Measurements from ENCODE around the gene HES6.

HES6 gene

DNA sequence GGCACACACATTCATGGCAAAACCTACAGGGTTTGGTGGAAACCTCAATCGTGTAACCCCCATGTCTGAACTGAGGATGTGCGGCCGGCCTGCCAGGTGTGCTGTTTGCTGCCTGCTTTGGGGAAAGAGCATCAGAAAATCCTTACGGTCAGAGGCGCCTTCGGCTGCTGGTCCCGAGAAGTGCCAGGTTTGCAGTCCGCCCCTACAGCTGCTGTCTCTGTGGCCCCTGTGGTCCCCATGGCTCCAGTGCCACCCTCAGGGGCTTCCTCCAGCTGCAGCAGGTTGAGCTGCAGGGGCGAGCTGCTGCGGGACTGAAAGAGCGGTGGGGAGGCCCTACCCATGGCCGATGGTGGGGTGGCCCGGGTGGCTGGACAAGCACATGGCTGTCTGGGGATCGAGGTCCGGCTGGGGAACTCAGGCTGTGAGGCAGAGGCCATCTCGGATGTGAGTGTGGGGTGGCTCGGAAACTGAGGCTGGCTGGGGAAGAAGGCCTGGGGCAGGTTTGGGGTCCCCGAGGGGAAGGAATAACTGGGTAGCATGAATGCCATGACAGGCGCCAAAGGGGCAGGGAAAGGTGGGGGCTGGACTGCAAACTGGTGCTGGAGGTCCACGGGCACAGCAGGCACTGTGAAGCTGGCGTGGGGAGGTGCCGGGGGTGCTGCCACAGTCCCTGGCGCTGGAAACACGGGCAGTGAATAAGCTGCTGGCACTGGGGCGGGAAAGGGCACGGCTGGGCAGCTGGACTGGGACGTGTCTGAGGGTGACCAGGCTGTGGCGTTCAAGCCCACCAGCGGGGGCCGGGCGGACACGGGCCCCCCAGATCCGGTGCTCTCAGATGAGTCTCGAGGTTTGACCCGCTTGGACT lies 13.2 kb upstream of the HES6 start:
- DNase-seq, result no peak

DNA sequence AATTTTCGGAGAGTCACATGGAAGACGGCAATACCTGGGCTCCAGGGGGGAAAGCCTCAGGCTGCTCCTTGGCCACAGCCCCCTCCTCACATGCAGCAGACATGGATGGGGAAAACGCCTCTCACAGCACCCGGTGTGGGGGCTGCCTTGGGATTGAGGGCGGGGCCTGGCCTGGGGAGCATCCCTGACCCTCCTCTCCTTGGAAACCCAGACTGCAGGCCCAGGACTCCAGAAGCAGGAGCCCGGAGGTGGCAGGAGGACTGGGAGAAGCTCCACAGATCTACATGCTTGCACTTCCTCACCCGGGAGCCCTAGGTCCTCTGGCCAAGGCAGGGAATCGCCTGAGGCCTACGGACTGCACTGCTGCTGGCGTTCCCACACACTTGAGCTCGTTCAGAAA lies 12.1 kb upstream of the HES6 start:
- DNase-seq, result no peak

DNA sequence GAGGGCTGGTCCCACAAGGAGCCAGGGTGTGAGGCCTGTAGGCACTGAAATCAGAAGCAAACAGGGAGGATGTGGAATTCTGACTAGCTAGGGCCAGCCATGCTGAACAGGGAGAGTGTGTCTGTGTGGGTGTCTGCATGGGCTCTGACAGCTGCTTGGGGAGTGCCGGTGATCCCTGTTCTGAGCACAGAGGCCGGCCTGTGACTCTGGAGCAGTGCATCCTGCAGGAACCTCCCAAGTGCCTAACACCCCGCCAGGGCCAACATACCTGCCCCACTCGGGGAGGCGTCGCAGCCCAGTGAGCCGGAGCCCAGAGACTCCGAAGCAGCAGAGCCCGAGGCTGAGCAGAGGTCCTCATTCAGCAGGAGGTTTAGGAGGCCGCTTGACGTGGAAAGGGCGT lies 11.5 kb upstream of the HES6 start:
- DNase-seq, result no peak

DNA sequence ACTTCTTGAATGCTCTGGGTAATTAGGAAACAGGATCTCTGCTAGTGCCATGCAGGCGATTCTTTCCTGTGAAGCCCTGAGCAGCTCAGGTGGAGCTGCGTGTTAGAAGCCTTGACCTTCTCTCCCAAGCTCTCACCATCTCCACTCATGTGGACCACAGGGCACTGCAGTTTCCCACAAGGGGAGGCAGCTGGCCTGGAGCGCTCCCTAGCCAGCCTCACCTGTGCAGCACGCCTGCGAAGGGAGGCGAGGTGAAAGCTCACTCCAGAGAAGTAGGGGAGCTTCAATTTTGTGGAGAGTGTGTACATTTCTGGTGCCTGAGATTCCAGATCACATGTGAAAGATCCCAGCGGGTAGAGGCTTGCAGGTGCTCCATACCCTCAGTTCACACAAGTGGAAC lies 11.1 kb upstream of the HES6 start:
- DNase-seq, result no peak

DNA sequence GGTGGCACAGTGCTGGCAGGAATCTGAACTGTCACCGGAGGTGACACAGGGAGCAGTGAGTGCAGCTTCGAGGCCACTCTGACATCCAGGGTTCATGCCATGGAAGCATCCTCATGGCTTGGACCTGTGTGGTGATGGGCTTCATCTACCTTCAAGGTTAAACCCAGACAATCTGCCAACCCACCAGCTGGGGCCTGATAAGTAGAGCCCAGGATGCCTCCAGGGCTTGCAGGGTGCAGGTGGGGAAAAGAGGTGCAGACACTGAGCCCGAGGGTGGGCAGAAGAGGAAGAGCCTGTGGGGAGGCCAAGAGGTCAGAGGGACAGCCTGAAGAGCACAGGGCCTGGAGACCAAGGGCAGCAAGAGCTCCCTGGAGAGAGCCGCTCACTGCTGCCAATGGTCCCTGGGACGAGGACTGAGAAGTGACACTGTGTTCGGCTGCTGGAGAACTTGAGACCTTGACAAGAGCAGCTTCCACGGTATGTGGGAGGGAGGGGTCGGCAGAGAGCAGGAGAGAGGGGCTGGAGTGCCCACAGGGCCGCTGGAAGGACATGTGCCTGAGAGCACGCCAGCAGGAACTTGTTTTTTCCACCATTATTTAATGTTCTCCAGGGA lies 8.1 kb upstream of the HES6 start:
- no peak for DNase-seq

DNA sequence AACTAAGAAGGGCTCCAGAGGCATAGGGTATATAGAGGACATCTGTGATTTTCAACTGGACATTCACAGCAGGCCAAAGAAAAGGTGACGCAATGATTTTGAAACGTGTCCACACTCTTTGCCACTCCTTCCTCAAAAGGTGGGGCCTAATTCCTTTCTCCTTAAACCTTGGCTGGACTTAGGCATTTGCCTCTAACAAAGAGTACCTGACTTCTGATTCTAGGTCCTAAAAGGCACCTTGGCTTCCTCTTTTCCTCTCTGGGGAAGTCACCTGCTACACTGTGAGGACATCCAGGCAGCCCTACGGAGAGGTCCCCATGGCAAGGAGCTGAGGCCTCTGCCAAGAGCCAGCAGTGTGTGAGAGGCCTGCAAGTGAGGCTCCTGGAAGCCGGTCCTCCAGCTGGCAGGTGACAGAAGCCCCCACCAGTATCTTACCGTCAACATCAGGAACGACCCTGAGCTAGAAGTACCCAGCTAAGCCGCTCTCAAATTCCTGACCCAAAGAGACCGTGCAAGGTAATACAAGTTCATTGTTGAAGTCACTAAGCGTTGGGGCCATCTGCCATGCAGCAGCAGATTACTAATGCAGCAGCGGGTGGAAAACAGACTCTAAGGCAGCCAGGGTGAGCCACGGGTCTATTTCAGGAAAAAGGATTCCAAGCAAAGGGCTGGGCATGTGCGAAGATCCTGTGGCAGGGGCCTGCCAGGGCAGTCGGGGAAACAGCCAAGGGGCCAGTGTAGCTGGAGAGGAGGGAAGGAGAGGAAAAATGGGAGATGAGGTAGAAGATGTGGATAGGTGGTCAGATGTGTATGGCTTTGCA lies 7.4 kb upstream of the HES6 start:
- no peak for DNase-seq

DNA sequence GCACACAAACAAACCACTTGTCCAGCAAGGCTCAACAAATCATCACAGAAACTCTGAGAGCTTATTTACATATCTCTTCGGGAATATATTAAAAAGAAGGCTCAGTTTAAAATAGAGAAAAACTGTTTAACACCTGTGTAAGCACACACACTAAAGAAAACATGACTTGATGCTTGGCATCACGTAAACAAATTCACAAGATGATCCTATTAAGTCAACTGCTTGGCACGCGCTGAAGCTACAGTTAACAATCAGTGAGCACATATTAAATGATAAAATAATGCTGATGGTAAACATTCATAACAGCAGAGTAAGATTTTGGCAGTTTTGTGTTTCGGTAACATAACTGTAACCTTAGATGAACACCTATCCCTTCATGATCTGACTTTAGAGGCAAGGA lies 4.3 kb upstream of the HES6 start:
- no peak for DNase-seq

DNA sequence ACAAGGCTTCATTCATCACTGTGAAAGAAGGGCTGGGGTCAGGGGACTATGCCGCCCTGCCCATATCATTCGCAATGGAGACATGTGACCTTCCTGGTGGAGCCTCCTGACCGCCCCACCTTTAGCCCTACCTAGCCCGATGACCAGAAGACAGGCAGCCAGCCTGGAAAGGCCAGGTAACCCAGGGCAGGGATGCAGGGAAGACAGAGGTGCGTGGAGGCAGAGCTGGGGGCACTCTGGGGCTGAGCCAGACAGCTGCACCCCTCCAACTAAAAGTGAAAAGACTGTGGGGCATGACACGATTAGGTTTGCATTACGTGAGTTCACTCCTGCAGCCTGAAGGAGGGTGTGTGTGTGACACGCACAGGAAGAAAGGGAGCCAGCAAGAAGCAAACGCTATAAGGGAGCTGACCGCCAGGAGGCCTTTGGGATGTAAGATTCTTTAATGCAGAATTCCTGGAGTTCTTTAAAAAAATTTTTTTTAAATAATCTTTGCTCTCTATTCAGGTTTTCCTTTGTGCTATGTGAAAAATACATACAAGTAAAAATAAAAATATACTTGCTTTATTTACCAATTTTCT lies 3.7 kb upstream of the HES6 start:
- no peak for DNase-seq

DNA sequence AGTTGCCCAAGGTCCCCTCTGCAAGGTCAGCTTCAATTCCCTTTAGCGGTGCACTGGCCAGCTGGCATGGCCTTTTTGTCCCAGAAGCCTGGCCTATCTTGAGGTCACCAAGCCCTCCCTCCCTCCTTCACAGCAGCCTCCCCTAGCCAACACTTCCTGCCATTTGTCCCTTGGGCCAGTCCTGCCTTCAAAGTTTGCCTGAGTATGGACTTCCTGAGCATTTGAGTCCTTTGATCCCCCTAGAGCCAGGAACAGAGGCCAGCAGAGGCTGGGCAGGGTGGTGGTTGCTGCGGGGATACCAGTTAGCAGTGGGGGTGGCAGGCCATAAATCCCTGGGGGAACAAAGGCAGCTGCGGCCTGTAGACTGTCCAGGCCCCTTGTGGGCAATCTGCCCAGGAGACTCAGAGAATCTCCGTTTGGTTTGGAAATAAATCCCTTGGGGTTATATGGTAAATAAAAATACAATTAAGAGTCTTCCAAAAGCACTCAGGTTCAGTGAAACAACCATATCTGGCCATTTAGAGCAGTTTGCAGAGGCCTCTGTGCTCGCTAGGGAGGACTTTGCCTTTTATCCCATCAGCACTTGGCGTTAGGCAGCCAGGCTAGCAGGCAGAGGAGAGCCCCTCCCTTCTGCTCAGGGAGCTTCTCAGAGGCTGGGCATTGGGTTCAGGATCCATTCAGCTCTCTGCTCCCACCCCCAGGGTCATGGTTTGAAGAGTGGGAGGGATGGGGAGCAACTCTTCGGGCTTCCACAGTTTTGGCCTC lies 3.1 kb upstream of the HES6 start:
- DNase-seq, result no peak

DNA sequence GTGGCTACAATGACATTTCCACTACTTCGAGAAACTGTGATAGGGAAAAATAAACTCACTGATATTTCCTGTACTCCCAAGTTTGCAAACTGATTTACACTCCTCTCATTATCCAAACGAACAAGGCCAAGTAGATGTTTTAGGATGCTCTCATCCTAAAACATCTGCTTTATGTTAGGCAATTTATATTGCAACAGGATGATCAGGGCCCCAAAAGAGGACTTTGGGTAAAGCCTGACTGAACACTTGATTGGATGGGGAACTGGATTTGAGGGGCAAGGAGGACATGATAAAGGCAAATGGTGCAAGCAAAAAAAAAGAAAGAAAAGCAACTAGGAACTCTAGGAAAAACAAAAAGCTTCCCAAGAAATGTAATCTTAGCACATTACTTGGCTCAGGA lies 2.1 kb upstream of the HES6 start:
- DNase-seq, result no peak

DNA sequence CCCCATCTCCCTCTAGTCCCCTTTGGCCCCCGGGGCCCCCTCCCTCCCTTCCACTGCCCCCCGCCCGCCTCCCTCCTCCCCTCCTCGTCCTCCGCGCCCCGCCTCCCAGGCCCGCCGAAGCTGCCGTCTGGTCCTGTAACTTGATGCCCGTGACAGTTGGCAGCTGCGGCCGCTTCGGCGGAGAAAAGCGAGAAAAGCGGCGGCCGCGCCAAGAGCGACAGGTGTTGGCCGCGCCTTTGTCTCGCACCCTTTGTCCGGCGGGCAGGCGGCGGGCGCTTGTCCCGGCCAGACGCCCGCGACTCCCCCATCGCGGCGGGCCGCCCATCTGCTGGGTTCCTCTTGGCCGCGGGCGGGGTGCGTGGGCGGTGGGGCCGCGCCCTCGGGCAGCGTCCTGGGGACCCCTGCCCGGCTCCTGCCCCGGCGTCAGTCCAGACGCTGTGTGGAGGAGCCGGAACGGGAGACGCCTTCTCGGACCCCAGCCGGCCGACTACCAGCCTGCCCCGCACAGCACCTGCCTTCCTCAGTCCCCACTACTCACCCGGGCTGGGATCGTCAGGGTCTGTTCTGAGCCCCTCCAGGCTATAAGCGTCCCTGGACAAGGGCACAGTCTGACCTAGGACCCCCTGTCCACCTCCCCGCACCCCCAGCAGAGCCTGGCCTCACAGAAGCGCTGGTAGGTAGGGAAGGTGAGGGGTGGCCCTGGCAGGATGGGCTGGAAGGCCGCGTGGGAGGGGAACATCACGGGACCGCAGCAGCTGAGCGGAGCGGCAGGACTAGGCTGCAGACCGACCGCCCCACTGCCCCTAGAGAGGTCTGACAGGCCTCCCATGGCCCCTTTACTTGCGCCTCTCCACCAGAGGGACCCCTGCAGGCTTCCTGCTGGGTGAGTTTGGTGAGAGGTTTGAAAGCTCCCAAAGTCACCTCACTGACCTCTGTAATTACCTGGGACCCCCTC lies 1.2 kb upstream of the HES6 start:
- no peak for DNase-seq

DNA sequence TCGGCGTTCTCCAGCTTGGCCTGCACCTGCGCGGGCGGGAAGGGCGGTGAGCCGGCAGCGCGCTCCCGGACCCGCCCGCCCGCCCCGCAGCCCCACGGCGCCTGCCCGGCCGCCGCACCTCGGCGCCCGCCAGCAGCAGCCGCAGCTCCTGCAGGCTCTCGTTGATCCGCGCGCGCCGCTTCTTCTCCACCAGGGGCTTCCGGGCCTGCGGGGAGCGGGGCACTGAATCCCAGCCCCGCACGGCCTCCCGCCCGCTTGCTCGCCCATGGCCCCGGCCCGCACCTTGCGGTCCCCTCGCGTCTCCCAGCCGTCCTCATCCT lies 335 bp downstream of the HES6 start:
- no peak for DNase-seq

DNA sequence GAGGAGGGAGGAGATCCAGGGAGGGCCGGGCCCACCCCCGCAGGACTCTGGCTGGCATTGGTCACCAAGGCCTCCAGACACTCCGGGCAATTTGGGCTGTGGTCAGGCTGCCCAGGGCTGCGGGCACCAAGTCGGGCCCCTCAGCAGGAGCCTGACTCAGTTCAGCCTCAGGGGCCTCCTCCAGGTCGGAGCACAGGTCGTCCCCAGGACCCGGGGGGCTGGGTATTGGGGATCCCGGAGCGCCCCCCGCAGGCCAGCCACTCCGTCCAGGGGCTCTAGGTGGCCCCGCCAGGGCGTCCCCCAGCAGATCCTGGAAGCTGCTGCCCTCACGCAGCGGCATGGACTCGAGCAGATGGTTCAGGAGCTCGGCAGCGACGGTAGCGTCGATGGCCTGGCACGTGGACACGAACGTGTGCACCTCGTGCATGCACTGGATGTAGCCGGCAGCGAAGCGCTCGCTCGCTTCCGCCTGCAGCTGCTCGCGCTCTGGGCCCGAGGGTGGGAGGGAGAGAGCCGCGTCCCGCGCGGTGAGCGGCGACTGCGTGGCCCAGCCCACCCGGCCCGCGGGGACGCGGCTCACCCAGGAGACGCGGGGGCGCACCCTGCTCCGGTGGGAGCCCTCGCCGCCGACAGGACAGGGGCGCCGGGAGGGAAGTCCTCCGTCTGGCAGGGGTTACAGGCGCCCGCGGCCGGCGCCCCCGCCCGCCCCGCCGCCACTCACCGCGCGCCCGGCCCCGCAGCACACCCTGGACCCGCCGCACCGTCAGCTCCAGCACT lies 884 bp downstream of the HES6 start:
- no peak for DNase-seq

DNA sequence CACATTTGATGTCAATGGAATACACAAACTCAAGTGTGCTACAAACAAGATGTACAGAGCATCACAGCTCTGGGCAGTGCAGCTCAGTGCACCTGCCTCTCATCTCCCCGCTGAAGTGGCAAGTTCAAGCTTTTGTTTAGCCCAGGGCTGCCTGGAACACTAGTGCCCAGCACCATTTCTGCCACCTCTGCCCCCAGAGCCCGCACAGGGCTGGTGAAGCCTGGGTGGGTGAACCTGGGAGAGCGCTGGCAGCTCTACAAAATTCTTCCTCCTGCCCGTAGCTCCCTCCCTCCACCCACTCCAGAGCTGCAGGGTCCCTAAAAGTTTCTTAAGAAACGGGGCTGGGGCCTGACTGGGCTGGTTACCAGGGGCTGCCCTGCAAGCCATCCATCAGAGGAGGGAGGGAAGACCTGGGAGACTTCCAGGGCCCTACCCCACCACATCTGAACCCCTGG lies 1.5 kb downstream of the HES6 start:
- DNase-seq, result no peak

DNA sequence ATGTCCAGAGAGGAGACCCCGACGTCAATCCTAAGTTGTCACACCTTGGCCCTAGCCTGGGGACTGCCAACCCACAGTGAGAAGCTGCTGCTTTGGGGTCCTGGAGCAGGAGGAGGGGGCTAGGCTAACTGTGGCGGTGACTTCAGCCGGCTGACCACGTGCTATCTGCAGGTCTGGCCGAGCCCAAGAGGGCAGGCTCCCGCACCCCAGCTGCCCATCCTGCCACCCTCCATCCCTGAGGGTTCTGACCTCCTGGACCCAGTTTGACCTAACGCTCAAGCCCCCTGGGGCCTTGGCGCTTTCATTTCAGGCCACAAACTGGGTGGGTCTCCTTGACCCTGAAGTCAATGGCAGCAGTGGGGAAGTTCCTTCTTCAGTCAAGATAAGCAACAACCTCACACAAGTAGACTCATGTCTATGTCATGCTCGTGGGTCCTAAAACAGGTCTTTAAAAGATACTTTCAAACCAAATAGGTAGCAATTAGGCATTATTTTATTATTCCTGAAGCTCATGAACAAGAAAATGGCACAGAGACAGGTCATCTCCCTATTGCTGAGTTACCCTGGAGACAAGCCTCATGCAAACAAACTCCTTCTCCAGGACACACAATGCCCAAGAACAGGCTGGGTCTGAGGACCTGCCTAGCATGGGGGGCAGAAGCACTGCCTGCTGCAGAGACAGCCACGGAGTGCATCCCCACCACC lies 2.3 kb downstream of the HES6 start:
- DNase-seq, result no peak

DNA sequence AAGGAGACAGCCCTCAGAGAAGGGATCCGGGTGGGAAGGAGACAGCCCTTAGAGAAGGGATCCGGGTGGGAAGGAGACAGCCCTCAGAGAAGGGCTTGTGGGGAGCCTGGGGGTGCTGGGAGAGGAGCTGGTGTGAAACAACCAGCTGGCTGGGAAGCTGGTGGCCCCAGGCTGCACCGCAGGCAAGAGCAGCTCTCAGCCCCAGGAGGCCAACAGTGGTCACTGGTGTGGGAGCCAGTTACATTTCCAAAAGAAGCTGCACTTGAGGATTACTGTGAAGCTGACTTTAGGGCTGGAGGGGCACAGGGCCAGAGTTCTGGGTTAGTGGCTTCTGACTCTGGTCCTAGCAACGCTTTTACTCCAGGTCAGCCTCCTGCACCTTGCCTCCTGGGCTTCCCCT lies 3.3 kb downstream of the HES6 start:
- DNase-seq, result no peak

DNA sequence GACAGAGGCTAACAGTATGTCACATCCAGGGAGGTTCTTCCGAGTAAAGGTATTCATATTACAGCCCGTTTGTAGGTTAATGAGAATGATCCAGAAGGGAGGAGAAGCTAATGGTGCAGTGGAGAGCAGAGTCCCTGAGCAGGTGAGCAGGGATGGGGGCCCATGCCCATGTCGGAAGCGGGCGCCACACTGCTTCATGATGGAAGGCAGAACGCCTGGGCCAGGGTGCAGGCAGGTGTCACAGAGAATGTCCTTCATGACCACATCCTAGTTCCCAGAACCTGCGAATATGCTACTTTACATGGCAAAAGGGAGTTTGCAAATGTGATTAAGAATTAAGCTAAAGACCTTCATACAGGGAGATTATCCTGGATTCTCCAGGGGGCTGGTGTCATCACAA lies 4.0 kb downstream of the HES6 start:
- DNase-seq, result no peak

DNA sequence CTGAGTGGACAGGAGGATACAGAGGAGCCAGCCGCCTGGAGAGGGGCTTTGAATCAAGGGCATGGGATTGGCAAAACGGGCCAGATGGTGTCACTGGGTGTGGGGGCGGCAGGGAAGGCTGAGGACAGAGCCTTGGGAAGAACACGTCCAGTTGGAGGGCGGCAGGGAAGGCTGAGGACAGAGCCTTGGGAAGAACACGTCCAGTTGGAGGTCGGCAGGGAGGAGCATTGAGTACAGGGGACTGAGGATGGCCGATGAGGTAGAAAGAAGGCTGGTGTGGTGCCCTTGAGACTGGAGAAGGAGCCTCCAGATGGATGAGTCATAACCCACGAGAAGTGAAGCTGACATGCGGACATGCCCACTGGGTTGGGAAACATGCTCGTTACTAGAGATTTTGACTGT lies 4.5 kb downstream of the HES6 start:
- DNase-seq, result no peak

DNA sequence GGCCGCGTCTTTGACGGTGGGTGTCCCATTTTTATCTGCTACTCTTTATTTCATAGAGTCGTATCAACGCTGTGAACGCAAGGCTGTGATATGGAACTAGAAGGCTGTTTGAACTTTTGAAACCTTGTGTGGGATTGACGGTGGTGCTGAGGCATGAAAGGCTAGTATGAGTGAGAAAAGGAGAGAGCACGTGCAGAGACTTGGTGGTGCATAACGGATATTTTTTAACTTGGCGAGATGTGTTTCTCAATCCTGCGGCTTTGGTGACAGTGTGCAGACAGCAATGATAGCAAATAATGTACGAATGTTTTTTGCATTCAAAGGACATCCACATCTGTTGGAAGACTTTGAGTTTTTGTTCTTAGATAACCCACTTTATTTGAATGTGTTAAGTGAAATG lies 6.2 kb downstream of the HES6 start:
- DNase-seq, result no peak

DNA sequence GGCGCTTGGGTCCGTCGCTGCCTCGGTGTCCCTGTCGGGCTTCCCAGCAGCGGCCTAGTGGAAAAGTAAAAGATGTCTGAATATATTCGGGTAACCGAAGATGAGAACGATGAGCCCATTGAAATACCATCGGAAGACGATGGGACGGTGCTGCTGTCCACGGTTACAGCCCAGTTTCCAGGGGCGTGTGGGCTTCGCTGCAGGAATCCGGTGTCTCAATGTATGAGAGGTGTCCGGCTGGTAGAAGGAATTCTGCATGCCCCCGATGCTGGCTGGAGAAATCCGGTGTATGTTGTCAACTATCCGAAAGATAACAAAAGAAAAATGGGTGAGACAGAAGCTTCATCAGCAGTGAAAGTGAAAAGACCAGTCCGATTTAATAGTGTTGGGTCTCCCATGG lies 8.0 kb downstream of the HES6 start:
- no peak for DNase-seq
